HUES48 (cell line): ENCODE data around the gene NYNRIN.
"Not testable (repeated sequence)": the region's sequence is repeated elsewhere in the genome, so short reads cannot be mapped to it uniquely, and the experiment has no call there.

ENCODE experiments used
- H3K27ac ChIP-seq: one replicate; pipeline ENCODE4 v1.7.0; 2013; ENCODE audit warnings: low read depth, low read length, inconsistent platforms
- H3K27me3 ChIP-seq: 2 replicates; pipeline ENCODE4 v1.6.1; 2013; ENCODE audit warnings: mild to moderate bottlenecking, low read length; ENCODE audit not compliant: control insufficient read depth, insufficient read depth
- H3K36me3 ChIP-seq: 2 replicates; pipeline ENCODE4 v1.6.1; 2013; ENCODE audit warnings: low read length; ENCODE audit not compliant: control insufficient read depth, insufficient read depth
- H3K4me1 ChIP-seq: 2 replicates; pipeline ENCODE4 v1.6.1; 2013; ENCODE audit warnings: mild to moderate bottlenecking, low read length; ENCODE audit not compliant: control insufficient read depth, insufficient read depth
- H3K4me3 ChIP-seq: 2 replicates; pipeline ENCODE4 v1.5.1; 2013; ENCODE audit warnings: mild to moderate bottlenecking, low read depth, low read length
- H3K9ac ChIP-seq: 2 replicates; pipeline ENCODE4 v1.6.1; 2013; ENCODE audit warnings: mild to moderate bottlenecking, low read depth, low read length, moderate library complexity
- H3K9me3 ChIP-seq: 2 replicates; pipeline ENCODE4 v1.6.1; 2013; ENCODE audit warnings: low read length; ENCODE audit not compliant: control insufficient read depth, insufficient read depth

The NYNRIN gene

DNA sequence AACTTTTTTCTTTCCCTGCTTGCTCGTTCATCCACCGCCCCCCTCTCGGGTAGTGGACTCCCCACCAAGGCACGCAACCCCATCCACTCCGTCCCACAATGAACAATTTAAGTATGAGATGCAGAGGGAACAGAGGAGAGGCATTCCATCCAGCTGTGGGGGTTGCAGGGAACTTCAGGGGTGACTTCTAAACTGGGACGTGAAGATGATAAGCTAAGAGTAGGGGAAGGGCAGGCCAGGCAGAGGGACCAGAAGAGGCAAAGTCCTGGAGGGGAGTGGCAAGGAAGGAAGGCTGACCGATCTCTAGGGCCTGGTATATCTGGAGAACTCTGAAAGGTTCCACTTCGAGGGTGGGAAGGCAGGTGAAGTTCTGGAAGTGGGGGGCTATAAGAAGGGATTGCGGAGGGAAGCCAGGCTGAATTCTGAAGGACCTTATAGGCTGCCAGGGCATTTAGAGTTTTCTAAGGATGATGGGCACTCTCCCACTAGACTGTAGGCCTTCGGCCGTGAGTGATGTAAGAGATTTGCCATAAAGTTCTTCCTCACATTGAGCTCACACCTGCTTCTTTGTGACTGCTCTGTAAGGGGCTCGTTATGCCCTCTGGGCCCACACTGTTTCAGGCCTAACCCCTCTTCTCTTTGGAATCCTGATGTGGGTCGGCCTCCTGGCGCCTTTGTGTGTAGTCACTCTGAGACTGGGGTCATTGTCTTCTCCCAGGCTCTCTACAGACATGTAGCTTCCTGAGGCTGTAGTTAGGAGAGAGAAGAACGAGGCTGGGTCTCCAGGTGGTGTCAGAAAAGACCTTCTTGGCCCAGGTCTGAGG is 18.7 kb upstream of the NYNRIN start:
- Histone ChIP-seq H3K36me3 (no peaks in the 10 kb centered on the region), H3K9me3 (no peaks in the 10 kb centered on the region), H3K4me3 (no peak overlapping the region), H3K4me1 (peaks cover 20% of the 10 kb centered on the region), H3K27ac (no peak overlapping the region), H3K9ac (no peak overlapping the region), H3K27me3 (no peaks in the 10 kb centered on the region)

DNA sequence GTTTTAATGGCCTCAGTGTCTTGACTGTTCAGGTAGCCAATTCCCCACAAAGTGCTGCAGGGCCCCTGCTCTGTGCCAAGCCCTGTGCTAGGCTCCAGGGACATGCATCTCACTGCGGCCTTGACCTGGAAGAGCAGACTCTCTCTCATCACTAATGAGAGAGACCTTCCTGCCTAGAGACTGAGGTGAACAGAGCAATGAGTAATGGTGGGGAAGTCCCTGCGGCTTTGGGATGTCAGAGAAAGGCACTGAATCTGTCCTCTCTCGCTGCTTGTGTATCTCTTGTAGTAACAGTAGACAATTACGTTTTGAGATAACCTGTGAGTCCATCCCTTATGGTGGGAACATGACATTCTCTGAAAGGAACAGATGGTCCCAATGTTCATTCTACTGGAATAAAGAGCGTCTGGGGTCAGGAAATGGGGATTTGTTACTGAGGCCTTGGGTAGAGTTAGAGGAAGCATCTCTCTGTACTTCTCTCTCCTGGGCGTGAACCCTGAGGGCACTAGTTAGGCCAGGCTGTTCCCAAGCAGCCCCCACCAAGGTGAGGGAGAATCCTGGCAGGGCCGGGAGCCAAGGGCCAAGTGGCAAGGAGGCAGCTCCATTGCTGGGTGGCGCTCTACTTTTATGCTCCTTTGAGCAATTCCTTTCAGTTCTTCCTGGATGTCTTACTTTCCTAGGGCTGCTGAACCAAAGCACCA is 17.3 kb upstream of the NYNRIN start:
- no peak overlapping the region for H3K4me3 ChIP-seq
- no peak overlapping the region for H3K9ac ChIP-seq
- no peaks in the 10 kb centered on the region for H3K27me3 ChIP-seq
- H3K4me1 ChIP-seq: peaks cover 14% of the 10 kb centered on the region
- H3K9me3 ChIP-seq: no peaks in the 10 kb centered on the region
- no peaks in the 10 kb centered on the region for H3K36me3 ChIP-seq
- H3K27ac ChIP-seq: no peak overlapping the region

DNA sequence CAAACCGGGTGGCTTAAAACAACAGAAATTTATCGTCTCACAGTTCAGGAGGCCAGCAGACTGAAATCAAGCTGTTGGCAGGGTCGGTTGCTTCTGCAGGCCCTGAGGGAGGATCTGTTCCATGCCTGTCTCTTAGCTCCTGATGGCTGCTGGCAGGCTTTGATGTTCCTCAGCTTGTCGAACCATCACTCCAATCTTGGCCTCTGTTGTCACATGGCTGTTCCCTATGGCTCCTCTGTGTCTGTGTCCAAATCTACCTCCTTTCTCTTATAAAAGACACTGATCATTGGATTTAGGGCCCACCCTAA is 16.8 kb upstream of the NYNRIN start:
- no peak overlapping the region for H3K27ac ChIP-seq
- H3K36me3 ChIP-seq: no peaks in the 10 kb centered on the region
- H3K4me1 ChIP-seq: peaks cover 9% of the 10 kb centered on the region
- no peak overlapping the region for H3K4me3 ChIP-seq
- no peak overlapping the region for H3K9ac ChIP-seq
- H3K9me3 ChIP-seq: no peaks in the 10 kb centered on the region
- H3K27me3 ChIP-seq: no peaks in the 10 kb centered on the region

DNA sequence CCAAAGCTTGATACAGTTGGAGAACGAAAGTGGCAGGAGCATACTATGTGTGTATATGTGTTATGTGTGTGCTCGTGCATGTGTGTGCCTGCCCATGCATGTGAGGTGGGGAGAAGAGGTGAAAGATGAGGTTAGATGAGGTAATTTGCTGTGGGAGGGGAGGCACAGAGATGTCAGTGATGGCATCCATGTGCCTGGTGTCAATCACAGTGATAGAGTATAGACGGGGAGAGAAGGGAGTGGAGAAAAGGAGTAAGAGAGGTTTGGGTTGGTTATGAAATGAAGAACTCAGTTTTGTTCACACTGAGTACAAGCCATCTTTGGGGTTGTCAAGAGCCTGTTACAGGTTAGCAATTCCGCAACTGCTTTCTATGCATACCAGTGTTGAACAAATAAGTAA is 14.6 kb upstream of the NYNRIN start:
- Histone ChIP-seq H3K9ac (no peak overlapping the region), H3K4me1 (peaks cover 6% of the 10 kb centered on the region), H3K27me3 (no peaks in the 10 kb centered on the region), H3K36me3 (no peaks in the 10 kb centered on the region), H3K27ac (no peak overlapping the region), H3K4me3 (no peak overlapping the region), H3K9me3 (no peaks in the 10 kb centered on the region)

DNA sequence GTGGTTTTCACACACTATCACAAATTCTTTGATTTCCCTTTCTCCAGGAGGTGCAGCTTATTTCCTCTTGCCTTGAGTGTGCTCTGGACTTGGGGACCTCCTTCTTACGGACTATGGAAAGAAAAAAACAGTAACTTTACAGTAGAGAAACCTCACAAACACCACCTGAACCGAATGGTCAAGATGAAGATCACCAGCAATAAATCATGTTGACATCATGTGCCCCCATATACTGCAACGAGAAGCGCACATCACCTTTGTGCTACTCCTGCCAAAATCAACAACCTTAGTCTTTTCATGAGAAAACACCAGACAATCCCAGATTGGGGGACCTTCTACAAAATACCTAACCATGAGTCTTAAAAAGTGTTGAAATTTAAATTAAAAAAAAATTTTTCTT is 13.3 kb upstream of the NYNRIN start:
- no peaks in the 10 kb centered on the region for H3K36me3 ChIP-seq
- no peak overlapping the region for H3K27ac ChIP-seq
- H3K27me3 ChIP-seq: no peaks in the 10 kb centered on the region
- no peaks in the 10 kb centered on the region for H3K9me3 ChIP-seq
- H3K4me3 ChIP-seq: no peak overlapping the region
- peaks cover 4% of the 10 kb centered on the region for H3K4me1 ChIP-seq
- no peak overlapping the region for H3K9ac ChIP-seq

DNA sequence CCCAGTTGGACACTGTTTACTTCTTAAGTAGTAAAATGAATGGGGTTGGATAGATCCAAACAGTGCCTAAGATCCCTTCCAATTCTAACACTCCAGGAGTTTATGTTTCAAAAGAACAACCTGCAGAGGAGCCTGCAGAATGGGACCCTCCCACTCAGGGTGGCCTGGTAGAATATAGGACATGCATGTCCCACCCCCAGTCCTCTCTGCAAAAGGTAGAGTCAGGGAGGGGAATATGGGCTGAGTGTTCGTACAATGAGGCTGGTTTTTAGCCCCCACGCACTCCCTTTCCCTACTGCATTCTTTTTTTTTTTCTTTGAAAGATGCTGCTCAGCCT is 11.8 kb upstream of the NYNRIN start:
- Histone ChIP-seq H3K27me3 (no peaks in the 10 kb centered on the region), H3K27ac (no peak overlapping the region), H3K36me3 (no peaks in the 10 kb centered on the region), H3K9me3 (no peaks in the 10 kb centered on the region), H3K9ac (no peak overlapping the region), H3K4me3 (no peak overlapping the region), H3K4me1 (peaks cover under 1% of the 10 kb centered on the region; the same call in 1 of the 2 replicates)

DNA sequence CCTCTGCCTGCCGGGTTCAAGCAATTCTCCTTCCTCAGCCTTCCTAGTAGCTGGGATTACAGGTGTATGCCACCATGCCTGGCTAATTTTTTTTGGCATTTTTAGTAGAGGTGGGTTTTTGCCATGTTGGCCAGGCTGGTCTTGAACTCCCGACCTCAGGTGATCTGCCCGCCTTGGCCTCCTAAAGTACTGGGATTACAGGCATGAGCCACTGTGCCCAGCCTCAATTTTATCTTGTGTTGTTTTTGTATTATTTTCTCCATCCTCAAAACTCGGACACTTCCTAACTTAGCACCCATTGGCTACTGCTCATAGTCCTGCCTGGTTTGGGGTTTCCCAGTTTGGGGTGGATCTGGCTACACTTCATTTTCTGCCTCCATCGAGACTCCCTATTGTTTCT is 11.2 kb upstream of the NYNRIN start:
- H3K9ac ChIP-seq, H3K4me1 ChIP-seq, H3K27ac ChIP-seq: not testable (repeated sequence)

DNA sequence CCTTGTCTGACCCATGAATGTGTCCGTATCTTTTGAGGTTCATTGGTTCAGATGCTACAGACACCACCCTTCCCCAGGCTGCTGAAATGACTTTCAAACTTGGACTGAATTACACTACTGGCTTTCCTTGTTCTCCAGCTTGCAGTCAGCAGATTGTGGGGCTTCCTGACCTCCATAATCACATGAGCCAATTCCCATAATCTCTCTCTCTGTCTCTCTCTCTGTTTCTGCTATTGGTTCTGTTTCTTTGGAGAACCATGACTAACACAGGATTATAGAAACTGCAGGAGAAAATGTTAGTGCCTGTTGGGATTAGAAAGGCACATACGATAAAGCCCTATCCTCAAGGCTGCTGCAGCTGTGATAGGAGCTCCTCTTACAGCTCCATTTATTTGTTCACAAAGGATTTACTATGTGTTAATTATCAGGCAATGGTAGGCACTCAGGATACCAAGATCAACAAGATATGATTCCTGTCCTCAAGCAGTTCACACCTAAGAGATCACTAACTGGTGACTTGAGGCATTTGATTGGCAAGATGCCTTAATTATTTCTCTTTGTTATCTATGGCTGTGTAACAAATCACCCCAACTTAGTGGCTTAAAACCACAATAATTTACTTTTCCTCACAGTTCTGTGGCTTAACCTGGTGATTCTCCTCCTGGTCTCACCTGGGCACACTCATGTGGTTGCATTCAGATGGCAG is 10.2 kb upstream of the NYNRIN start:
- Histone ChIP-seq H3K9me3 (no peaks in the 10 kb centered on the region), H3K27ac (no peak overlapping the region), H3K9ac (no peak overlapping the region)

More for the DNA sequence above, 11.2 kb upstream of the NYNRIN start:
- H3K27me3 ChIP-seq, H3K9me3 ChIP-seq, H3K4me3 ChIP-seq, H3K36me3 ChIP-seq: not testable (repeated sequence)

DNA sequence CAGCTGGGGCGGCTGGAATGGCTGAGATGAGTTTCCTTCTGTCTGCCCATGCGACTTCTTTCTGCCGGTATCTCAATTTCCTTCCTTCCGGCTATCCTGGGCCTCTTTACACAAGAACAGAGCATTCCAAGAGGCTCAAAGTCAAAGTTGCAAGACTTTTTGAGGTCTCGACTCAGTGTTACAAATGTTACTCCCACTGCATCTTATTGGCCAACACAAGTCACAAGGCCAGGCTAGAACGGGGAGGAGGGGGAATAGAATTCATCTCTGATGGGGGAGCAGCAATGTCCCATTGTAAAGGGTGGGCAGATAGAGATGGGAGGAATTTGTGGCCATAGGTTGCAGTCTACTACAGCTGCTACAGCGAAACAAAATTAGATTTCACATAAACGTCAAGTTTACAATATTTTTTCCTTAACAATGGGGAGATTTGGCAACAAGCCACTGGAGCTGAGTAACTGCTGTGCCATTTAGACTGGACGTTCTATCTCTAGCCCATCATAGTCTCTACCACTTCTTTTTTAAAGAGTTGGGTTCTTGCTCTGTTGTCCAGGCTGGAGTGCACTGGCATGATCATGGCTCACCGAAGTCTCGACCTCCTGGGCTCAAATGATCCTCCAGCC is 9.5 kb upstream of the NYNRIN start:
- peaks cover 10% of the 10 kb centered on the region for H3K4me1 ChIP-seq
- H3K9me3 ChIP-seq: no peaks in the 10 kb centered on the region
- no peak overlapping the region for H3K4me3 ChIP-seq
- no peak overlapping the region for H3K27ac ChIP-seq
- H3K9ac ChIP-seq: no peak overlapping the region
- no peaks in the 10 kb centered on the region for H3K36me3 ChIP-seq
- no peaks in the 10 kb centered on the region for H3K27me3 ChIP-seq

More for the DNA sequence above, 10.2 kb upstream of the NYNRIN start:
- H3K4me1 ChIP-seq: peaks cover 10% of the 10 kb centered on the region
- H3K4me3 ChIP-seq: no peak overlapping the region
- no peaks in the 10 kb centered on the region for H3K27me3 ChIP-seq
- no peaks in the 10 kb centered on the region for H3K36me3 ChIP-seq

DNA sequence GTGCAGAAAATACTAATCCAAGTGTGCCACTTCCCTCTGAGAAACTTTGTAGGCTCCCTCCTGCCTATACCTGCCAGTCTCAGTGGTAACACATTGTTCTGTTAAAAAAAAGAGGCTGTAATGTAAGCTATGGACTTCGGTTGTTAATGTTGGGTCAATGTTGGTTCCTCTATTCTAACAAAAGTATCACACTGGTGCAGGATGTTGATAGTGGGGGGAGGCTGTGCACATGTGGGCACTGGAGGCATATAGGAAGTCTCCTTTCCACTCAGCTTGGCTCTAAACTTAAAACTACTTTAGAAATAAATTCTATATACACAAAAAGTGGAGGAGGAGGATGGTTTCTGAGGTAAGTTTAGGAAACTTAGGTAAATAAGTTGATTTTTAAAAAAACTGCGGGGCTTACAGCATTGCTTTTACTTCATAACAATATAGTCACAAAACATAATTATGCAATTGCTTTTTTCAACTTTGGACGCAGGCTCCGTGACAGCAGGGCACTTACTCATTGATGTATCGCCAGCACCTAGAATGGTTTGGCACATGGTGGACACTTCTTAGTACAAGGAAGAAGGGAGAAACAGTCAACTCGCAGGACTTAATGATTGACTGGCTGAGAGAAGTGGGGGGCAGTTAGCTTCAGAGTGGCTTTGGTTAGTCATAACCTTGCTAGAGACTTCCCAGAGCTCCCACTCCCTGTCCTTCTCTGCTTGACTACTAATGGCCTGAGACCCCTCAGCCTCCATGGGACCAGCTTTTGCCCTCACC is 7.9 kb upstream of the NYNRIN start:
- H3K27ac ChIP-seq: no peak overlapping the region
- H3K4me3 ChIP-seq: no peak overlapping the region
- H3K36me3 ChIP-seq: no peaks in the 10 kb centered on the region
- no peak overlapping the region for H3K9ac ChIP-seq
- H3K27me3 ChIP-seq: no peaks in the 10 kb centered on the region
- no peaks in the 10 kb centered on the region for H3K9me3 ChIP-seq
- peaks cover 10% of the 10 kb centered on the region for H3K4me1 ChIP-seq
